HG02884 (cell line): ENCODE results near the gene PLS3.
"Not testable (repeated sequence)": the region's sequence is repeated elsewhere in the genome, so short reads cannot be mapped to it uniquely, and the experiment has no call there.

Experiments
- ATAC-seq: cut with Tn5 transposase; IDR thresholded peaks from one replicate; pipeline ENCODE4 v1.9.1; 2021; ENCODE audit warnings: mild to moderate bottlenecking, moderate library complexity; ENCODE audit not compliant: unreplicated experiment

Gene PLS3

GRCh38 chrX:115602729-115603389 lies 41.9 kb downstream of the PLS3 start:
- ATAC-seq, result no peak

- ATAC-seq, result no peak
These were observed 42.6 kb downstream of the PLS3 start for GRCh38 chrX:115603534-115604074.

GRCh38 chrX:115606861-115607260 lies 45.9 kb downstream of the PLS3 start:
- ATAC-seq, result no peak

- ATAC-seq, result no peak
These were observed 48.6 kb downstream of the PLS3 start for GRCh38 chrX:115609621-115610020.

DNA sequence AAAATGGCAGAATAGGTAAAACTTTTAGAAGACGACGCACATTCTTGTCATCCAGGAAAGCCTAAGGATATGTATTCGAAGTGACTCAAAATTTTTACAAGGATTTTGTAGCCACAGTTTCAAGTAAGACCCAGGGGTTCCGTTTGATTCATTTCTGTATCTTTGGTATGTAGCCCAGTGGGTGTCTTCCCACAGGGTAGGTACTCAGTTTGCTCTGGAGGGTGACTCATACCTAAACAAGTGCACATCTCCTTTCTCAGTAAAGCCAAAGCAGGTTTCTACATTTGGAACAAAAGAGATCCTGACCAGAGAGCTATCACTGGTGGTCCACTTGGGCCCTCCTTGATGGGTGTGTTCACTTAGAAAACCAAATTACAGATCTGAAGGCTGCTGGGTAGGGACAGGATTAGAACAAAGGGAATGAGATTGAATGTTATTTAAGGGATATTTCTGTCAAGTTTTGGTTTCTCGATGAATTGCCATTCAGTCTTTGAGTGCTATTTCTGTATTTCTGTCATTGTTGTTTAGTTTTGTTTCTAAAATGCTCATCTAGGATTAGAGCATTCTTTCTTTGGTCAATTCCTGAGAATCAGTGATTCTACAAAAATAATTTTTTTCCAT lies 56.1 kb downstream of the PLS3 start:
- ATAC-seq, result peak; percentile 98

DNA sequence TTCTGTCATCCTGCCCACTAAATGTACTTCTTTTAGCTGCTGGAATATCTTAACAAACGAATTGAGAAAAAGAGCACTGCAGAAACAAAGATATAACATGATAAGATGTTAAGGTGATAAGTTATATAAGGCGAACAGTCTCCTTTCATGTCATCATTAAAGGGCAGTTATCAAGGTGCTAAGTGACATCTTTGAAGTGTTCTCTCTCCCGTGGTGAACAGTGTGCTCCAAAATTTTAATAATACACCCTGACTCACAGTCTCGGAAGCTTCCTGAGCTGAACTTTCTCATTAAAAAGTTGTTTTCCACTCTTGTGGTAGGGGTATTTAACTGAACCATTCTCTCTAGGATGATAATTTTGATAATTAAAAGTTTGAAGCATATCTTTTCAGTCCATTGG lies 61.6 kb downstream of the PLS3 start:
- ATAC-seq, result no peak

GRCh38 chrX:115624916-115625315 lies 63.9 kb downstream of the PLS3 start:
- no peak for ATAC-seq

DNA sequence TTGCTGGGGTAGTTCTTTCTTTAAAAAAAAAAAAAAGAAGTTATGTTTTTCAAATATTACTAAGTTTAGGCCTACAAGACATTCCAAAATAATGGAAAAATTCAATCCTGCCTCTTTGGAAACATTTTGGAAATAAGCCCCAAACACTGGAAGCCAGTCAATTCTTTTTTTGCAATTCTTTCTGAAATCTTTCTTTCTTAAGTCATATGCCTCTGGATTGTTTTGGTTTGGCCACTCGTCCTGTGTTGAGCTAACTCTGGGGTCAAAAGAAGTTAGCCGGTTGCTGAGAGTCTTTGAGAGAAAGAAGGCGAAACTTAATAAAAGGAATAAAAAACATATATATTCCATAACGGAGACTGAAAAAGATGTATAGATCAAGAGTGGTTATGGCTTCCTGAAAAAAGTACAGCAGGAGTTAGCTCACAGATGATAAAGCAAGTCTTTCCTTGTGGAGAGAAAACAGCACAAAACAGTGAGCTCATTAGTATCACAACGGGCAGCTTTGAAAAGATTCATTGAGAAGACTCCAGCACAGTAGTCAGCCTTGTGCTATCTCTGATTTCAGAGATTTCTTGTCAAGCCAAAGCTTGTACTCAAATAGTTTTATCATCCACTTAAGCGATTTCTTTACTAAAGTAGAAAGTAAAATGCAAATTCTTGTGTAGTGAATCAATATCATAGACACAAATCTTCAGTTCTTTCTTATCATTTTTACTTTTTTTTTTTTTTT lies 64.8 kb downstream of the PLS3 start:
- ATAC-seq, result no peak

- no peak for ATAC-seq
These were observed 69.2 kb downstream of the PLS3 start for GRCh38 chrX:115630204-115630603.

GRCh38 chrX:115632455-115632854 lies 71.5 kb downstream of the PLS3 start:
- ATAC-seq, result no peak

- not testable (repeated sequence) for ATAC-seq
These were observed 72.4 kb downstream of the PLS3 start for GRCh38 chrX:115633397-115633796.

DNA sequence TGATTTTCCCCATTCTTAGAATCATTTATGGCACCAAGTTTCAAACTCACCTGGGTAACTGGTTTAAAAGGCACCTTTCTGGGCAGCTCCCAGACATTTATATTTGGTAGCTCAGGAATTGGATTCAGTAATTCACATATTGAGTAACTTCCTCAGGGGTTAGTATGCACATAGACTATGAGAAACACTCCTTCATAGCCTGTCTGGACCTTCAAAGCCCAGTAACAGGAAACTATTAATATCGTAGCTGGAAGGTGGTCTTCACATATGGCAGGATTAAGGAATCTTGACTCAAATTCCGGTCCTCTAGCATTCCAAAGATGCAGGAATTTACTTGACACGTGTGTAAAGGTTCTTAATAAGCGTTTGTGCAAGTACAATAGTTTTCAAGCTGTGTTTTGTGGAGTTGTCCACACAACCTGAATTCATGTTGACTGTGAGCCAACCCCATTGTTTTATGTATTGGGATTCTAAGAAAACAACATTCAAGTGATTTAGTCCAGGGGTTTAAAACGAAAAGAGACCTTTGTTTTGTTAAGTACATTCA lies 78.4 kb downstream of the PLS3 start:
- ATAC-seq, result no peak

DNA sequence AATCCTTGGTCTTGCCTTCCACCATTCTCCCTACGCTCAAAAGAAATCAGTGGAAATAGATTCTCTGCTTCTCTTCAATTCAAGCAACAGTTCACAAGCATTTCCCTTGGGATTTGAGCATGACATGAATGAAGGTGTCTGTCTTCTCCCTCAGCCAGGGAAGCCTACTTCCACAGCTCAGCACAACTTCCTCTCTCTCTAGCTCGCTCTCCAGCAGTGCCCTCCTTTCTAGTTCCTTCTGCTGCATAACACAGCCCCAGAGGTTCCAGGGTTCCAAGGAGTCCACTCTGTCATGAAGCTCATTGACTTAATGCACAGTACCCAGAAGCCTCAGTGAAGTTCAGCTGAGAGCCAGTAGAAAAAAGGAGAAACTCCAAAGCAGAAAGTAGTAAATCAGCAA lies 81.3 kb downstream of the PLS3 start:
- no peak for ATAC-seq

DNA sequence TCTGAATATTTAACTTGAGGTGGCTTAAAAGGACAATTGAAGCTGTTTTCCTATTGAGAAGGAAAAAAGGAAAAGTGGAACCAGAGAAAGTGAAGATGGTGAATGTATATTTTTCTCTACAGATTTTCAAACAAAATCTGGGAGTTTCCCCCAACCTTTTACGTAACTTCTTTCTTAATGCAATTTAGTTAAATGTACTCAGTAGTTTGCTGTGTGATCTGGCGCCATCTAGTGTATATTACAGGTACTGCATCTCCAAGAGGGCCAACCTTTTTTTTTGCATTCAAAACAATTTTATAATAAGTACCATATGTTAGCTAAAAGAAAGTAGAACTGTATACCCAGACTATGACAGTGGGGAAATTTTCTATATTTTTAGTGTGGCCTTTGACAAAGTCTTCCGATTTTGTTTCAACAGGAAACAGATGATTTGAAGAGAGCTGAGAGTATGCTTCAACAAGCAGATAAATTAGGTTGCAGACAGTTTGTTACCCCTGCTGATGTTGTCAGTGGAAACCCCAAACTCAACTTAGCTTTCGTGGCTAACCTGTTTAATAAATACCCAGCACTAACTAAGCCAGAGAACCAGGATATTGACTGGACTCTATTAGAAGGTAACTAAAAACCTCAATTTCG lies 82.0 kb downstream of the PLS3 start:
- ATAC-seq, result no peak

GRCh38 chrX:115644397-115644796 lies 83.4 kb downstream of the PLS3 start:
- ATAC-seq, result not testable (repeated sequence)

- ATAC-seq, result no peak
These were observed 88.6 kb downstream of the PLS3 start for GRCh38 chrX:115649461-115650063.

DNA sequence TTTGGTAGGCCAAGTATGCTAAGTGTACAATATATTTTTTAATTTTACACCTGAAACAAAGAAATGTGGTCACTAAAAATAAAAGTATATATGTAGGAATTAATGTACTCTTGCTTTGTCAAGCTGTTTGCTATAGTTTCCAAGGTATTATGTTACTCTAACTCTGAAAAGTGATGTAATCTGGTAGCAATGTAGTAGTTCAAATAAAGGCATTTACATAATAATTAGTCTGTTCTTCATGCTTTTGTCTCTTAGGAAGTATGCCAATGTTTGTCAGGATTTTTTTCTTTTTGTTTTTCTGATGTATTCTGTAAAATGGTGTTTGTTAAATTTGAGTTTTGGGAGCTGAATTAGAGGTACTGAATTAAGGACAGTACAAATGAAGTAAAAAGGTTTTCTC lies 89.5 kb downstream of the PLS3 start:
- ATAC-seq, result no peak

GRCh38 chrX:115650916-115651315 lies 89.9 kb downstream of the PLS3 start:
- peak; percentile 82 for ATAC-seq

DNA sequence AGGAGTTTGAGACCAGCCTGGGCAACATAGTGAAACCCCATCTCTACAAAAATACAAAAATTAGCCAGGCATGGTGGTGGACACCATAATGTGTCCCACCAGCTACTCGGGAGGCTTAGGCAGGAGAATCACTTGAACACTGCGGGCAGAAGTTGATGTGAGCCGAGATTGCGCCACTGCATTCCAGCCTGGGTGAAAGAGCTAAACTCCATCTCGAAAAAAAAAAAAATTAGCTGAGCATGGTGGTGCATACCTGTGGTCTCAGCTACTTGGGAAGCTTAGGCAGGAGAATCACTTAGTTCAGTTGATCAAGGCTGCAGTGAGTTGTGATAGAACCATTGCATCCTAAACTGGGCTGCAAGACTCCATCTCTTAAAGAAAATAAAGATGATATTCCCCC lies 91.2 kb downstream of the PLS3 start:
- ATAC-seq, result no peak

GRCh38 chrX:115665122-115665521 lies 104.1 kb downstream of the PLS3 start:
- ATAC-seq, result no peak

DNA sequence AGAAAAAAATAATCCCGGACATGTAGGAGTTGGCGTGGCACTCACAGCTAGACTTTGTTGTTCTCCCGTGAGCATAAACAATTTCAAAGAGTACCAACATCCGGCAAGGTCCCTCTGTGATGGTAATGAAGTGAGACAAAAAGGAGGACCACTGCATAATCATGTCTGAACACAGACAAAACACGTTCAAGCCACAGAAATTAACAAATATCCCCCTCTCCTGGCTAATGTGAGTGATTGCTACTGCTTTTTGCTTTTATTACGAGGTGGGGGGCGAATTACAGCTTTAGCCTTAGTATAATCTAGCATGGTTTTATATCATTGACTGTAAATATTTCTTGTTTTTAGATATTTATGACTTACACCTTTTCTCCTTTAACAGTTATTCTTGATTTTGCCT lies 118.5 kb downstream of the PLS3 start:
- ATAC-seq, result no peak
